NCI-H345 treated with DMSO at 0.1 percent for 48 hours (cell line): ENCODE data around the gene NTPCR.
"Not testable (repeated sequence)": the region's sequence is repeated elsewhere in the genome, so short reads cannot be mapped to it uniquely, and the experiment has no call there.

Experiments
- DNase-seq: peaks from one replicate; lab custom pipeline; 2025; ENCODE audit not compliant: unreplicated experiment; lab: John Stamatoyannopoulos, UW

The NTPCR gene

DNA sequence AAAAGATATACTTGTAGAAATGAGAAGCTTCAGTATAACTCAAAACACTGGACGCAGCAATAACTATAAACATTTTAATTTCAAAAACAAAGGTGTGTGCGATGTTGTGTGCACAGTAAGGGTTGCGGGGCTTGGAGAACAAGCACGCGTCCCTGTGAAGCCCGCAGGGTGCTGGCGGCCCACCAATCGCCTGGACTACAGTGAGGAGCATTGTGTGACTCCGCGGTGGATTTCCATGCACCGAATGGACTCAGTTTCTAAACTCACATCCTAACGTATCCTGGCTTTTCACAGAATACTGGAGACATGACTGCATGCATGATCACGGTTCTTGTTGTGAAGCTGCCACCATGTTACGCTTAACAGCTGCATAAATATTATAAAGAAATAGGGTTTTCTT, 33.0 kb downstream of the NTPCR start:
- DNase-seq = no peak

DNA sequence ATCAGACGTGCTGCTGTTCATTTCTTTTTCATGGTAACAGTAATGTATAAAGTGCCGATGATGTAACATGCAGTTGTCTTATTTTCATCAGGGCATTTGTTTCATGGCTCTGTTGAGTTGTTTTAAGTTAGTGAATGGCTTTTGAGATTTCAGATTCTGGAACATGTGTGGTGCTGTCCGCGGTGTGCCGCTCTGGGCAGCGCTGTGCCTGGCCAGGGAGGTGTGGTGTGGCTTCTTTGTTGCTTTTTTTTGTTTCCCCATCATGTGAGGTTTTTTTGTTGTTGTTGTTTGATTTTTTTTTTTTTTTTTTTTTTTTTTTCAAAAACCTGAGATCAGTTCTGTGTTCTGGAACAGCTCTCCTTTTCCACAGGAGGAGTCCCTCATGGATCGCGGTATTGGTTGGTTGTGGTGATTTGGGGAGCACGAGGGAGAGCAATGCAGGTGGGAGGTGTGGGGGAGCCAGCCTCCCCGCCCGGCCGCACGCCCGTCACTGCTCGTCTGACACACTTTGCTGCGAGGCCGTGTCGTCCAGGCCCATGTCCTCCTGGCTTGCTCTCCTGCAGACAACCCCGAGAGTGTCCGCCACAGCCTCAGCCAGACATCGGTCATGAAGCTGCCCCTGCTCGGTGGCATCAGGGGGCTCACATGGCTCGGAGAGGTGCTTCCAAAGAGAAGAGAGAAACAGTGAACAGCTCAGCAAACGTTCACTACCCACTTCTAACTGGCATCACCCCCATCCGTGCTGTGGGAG, 33.6 kb downstream of the NTPCR start:
- DNase-seq = no peak

DNA sequence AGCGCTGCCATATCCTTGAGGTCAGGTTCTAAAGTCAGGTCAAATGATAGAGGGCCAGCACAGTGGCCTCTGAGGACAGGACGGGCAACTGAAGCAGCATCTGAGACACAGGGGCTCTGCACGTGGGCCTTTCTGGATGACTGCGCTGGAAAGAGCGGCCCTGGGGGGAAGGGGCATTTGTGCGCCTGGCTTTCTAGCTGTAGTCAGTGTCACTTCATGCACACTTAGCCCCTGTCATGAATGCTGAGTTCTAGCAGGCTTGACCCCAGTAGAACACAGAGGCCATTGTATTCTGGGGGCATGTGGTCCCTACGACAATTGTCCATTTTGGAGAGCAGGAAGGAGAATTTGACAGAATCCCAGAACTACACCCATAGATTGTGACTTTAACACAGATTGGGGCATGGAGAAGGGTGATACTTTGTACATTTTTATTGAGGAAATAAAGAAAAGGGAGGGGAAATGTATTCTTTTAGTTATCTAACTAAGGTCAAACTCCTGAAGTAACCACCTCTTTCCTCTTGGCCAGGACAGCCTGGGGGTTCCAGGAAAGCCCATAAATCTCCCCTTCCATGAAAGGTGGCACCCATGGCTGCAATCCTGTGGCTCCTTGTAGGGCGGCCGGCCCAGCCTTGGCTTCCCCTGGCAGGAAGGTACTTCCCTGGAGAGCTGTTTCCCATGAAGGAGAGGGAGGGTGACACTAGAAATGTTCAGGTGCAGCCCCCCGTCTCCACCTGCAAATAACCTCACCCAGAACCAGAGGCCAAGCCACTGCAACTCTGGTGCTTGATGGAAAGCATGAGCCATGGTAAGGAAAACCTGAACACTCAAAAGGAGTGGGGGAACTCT, 34.4 kb downstream of the NTPCR start:
- DNase-seq = no peak

DNA sequence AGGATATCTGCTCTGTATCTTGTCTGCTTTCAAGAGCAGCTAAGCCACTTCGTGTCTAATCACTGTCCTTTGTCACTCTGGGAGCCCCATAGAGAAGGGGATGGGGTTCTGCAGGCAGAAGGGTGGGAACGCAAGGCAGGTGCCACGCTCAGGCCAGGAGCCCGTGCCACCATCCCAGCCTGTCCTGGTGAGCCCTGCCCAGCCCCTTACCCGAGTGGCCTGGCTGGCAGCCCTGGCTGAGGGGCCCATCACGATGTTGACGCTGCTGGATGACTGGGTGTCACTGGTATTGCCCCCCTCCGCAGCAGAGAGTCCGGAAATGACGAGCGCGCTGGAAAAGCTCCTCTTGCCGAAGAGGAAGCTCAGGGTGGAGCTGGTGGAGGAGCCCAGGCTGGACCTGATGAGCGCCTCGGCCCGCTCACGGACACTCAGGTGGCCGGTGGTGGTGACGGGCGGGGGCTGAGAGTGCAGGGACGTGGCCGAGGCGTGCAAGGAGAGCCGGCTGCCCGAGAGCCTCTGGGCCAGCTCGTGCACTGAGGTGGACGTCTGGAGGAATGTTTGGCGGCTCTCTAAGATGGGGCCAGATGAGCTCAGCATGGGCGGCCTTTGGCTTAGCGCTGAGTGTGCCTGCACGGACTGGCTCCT, 35.6 kb downstream of the NTPCR start:
- no peak for DNase-seq

DNA sequence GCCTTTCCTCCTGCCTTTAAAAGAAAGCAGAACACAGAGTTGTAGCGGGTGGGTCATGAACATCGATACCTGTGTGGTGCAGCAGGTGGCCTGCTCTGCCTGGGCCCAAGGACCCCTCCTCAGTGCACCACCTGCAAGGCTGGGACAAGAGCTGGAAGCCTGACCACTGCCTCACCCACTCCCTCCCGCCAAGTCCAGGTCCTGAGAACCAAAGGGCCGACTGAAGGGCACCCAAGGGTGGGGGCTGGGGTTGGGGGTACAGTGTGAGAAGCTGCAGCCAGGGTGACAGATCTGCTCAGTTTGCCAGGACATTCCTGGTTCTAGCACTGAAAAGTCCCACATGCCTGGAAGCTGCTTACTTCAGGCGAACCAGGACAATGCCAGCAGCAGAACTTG, 36.1 kb downstream of the NTPCR start:
- DNase-seq = no peak

DNA sequence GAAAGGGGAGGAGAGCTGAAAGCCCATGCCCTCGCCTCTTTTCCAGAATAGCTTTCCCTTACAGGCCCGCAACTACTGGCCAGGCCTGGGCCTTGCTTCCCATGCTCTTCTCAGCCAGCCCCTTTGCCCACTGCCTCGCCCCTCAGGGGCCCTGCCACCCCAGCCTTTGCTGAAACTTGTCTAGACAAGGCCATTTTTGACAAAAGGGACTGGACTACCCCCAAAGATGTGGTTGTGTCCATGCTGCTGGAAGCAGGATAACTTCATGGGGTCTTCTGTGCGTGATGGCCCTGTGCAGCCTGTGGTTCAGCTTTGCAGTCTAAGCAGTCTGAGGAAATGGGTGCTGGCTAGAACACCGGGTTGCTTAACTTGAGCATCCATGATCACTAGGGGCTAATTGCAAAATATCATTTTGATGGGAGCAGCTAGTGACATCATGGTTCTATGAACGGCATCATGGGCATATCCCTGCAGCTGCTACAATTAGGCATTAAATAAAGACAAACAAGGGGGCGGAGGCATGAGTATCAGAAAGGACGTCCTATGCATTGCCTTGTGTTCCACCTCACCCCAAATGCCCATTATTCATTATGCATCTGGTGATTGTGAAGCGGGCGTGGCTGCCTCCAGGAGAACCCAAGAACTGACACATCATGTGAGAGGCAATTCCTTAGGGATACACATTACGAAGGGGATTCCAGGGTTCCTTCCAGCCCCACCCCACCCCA, 36.8 kb downstream of the NTPCR start:
- no peak for DNase-seq

DNA sequence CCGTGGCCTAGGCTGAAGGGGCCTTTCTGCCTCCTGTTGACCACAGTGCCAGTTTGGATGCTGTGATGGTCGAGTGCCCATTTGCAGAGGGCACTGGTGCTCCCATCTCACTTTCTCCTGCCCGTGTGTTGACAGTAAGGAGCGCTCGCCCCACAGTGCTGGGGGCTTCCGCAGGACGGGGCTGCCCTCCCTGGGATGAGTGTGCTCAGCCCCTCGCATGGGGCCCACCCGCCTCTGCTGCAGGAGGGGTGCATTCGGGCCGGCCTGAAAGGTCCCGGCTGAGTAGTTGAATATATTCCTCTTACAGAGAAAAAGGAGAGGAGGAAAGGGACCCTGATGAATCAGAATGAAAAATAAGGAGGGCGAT, 37.3 kb downstream of the NTPCR start:
- DNase-seq = no peak

DNA sequence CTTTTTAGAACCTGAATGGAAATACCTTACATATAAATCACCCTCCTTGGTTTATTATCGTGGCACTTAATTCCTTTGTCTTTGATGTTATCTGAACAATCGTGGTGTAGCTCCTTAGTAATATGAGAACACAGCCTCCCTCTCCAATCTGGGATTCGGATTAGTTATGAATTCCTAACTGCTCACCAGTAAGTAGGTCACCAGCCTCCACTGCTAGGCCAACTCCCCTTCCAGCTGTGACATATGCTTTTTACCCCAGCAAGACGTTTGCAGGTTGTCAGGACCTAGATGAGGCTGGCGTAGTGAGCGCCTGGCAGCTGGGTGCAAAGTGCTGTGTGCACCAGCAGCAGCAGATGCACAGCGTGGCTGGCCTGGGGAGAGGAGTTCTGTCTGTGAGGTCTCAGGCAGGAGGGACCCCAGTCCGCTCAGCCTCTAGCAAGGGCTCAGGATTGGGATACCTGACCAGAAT, 38.2 kb downstream of the NTPCR start:
- DNase-seq = no peak

DNA sequence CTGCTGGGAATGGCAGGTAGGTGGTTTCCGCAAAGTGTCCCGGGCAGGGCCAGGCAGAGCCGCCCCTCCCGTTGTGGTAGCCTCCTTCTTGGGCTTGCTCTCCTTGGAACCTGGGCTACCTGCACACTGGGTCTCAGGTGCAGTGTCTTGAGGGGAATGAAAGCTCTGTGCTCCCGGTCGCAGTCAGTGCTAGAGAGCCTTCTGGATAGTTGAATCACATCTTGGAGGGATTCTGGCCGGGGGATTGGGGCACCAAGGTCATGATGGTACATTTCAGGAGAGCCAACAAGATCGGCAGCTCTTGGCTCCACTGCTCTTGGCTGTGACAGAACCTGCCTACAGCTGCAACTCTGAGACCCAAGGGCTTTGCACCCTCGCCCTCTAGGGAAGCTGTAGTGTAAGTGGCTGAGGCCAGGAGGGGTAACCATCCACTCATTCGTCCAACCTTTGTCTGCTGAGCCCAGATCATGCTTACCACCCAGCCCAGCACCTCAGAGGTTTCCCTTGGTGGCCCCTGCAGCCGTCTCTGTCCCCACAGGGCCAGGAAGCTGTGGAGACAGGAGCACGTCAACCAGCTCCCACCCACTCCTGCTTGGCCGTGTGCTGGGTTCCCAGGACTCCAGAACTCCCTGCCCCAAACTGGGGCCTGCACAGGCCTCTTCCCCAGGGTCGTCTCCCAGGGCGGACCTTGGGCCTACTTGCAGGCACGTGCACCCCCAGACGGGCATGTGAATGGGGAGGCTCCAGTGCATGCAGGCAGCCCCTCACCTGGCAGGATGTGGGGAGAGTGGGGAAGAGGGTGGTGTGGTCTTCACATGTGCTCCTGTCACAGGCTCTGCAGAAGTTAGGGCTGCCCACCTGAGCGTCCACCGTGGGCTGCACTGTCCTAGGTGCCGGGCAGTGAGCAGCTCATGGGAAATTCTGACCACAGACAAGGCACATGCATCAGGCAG, 40.0 kb downstream of the NTPCR start:
- DNase-seq = no peak

DNA sequence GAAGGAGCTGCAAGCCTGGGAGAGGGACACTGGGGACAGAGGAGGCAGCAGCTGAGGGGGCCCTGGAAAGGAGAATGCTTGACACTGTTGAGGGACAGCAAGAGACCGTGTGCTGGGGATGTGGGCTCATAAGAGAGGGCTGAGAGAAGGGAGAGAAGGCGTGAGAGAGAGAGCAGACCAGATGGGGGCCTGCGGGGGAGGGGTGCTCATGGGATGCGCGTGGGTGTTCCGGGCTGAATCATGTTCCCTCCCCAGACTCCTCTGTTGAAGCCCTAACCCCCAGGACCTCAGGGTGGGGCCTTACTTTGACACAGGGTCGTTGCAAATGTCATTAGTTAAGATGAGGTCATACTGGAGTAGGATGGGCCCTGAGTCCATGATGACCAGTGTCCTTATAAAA, 40.8 kb downstream of the NTPCR start:
- no peak for DNase-seq

DNA sequence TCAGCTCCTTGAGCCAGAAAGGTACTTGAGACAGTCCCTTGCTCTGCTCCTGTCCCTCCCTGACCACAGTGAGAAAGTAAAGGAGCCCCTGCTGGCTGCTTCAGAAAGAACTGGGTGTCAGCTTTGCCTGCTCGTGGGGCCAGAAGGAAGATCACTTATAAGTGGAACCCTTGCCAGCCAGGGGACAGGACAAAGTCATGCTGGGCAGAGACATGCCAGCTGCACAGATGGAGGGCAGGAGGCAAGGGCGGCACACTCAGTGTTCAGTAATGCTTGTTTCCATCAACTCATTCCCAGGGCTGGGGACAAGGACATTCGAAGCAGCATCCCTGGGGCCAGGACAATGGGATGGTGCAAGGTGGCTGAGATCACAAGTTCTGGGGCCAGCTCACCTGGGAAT, 41.8 kb downstream of the NTPCR start:
- no peak for DNase-seq

DNA sequence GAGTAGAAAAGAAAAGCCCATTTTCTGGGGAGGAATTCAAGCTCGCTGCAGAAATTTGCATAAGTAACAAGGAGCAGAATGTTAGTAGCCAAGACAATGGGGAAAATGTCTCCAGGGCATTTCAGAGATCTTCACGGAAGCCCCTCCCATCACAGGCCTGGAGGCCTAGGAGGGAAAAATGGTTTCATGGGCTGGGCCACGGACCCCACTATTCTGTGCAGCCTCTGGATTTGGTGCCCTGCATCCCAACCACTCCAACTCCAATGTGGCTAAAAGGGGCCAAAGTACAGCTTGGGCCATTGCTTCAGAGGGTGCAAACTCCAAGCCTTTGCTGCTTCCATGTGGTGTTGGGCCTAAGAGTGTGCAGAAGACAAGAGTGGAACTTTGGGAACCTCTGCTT, 43.1 kb downstream of the NTPCR start:
- DNase-seq = no peak

DNA sequence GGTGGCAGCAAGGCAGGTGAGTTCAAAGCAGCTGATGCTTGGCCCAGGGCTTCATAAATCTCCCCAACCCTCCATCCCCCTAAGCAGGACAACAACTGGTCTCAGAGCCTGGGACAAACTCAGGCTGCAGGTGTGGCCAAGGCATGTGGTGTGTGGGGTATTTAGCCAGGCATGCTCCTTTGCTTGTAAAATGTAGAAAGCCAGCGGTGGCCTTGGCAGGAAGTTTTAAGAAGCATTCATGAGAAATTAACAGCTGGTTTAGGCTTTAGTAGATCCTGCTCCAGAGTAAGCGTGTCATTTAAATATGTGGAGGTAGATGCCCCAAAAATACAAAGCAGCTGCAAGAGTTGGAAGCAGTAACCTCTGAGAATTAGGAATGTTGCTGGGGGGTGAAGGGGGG, 44.8 kb downstream of the NTPCR start:
- DNase-seq = no peak

DNA sequence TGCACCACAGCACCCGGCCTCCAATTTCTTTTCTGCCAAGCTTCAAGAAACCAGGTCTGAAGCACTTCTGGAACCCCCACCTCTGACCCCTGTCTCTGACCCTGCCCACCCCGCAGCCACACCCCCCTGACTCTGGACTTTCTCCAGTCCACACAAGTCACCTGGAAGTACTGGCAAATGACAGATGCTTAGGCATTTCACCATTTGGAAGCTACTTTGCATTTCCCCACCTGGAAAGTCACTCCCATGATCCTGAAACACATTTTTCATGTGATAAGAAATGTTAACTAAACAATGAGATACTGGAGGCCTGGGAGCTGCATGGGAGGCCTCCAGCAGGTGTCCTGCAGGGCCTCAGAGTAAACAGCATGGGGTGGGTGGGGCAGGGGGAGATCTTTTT, 45.7 kb downstream of the NTPCR start:
- no peak for DNase-seq

DNA sequence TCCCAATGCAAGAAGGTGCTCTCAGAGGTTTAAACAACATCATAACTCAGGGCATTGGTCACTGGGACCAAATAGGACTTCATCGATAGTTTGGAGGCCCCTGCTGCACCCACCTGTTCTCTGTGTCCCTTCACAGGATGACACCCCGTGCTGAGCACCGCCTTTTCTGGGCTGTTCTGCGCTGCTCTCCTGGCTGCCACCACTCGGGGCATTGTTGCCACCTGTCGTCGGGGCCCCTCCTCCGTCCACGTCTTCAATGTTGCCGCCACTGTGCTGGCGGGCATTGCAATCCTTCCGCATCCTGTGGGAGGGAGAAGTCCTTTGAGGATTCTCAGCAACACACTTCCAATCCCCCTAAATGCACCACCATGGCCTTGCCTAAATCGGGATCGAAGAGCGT, 47.7 kb downstream of the NTPCR start:
- DNase-seq = no peak

DNA sequence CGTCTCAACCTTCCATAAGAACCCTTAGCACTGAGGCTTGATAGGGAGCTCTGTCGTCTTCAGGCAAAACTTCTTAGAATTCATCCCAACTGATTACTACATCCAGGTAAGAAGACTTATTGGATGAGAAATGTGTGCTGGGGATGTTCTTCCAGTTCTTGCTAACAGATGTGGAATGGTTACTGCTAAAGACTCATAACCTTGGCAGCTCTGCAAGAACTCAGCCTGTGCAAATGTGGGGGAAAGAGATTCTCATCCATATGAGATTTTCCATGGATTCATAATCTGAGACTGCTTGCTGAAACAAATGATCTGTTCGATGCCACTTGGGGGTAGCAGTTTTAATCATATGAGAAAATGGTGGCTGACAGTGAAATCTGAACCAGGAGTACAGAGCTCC, 48.2 kb downstream of the NTPCR start:
- no peak for DNase-seq

DNA sequence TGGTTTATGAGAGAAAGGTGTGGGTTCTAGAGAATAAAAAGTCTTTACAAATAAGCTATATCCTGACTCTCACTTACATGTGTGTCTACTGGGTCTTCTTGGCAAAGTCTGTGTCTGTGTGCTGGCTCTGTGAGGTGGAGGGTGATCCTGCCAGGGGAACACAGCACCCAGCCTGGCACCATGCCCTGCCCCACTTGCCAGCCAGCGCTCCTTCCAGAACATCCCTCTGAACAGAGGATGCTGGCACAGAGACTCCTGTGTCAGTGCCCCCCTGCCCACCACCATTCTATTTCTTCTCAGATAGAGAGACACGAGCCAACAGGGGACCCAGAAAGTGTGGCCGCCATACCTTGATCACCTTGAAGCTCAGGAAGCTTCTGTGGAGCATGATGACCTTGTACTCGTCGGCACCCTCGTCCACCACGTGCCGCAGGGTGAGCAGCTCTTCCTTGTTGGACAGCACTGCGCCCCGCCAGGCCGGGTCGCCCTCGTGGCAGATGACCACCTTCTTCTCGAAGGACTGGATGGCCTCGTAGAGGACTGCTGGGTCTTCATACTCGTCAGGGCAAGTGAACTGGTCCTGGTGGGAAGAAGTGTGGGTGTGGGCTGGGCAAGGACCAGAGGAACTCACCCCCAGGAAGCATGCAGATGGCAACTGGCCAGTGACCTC, 49.7 kb downstream of the NTPCR start:
- no peak for DNase-seq

DNA sequence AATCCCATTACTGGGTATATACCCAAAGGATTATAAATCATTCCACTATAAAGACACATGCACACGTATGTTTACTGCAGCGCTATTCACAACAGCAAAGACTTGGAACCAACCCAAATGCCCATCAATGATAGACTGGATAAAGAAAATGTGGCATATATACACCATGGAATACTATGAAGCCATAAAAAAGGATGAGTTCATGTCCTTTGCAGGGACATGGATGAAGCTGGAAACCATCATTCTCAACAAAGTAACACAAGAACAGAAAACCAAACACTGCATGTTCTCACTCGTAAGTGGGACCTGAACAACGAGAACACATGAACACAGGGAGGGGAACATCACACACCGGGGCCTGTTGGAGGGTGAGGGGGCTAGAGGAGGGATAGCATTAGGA, 53.2 kb downstream of the NTPCR start:
- DNase-seq = not testable (repeated sequence)

DNA sequence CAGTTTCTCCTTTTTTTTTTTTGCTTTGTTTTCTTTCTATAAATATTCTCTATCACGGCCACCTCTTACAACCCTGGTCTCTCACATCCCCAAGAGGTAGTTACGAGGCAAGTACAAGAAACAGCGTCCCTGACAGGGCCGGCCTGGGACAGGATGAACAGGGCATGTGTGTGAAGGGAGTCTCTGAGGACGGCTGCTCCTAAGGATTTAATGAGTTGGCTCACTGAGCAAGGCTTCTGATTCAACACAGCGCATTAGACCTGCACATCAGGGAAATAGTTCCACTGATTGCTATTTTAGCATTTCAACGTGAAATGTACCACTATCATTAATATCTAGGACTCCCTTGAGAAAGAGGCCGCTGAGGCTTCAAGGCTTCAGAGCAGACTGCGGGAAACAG, 54.0 kb downstream of the NTPCR start:
- no peak for DNase-seq

DNA sequence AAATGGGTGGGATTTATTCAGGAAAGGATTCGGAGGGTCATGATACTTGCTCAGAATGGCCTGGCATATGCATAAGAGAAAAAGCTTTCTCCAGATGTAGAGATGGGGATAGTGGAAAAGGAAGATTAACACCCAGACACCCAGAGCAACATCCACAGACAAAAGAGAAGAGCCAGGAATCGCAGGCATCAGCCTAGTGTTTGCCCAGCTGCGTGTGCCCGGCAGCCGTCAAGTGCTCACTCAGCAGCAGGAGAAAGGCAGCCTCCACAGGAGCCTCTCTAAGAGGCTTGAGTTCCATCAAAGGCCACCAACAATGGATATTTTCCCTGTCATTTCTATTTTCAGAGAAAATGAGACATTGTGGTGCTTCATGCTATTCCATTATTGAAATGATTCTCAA, 54.7 kb downstream of the NTPCR start:
- peak; percentile 88 for DNase-seq
